ENCODE measurements around the gene ACSS2. TPM values are rescaled to one million over a fixed set of nuclear protein-coding genes. Genes with fewer than 3 reads are reported as not detected.

The ACSS2 gene
- total RNA-seq, 4 donors from 2014 or later: 34.8 to 90.7 (median 62.8) TPM

DNA sequence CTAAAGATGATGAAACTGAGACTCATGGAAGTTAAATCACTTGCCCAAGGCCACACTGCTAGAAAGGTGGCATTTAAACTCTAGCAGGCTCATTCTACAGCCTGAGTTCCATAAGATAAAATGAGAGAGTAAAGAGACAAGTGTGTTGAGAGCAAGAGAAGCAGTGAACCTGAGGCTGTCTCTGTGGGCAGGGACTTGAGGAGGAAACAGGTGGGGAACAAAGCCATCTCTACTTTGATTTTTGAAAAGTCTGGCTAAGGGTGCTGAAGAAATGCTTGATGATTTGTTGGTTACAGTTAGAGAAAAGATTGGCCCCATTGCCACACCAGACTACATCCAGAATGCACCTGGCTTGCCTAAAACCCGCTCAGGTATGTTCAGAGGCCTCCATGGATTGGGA, 50.2 kb downstream of the ACSS2 start:
- Histone ChIP-seq H3K9me3 (no peaks in the 10 kb centered on the region), H3K27me3 (no peaks in the 10 kb centered on the region), H3K27ac (replicated peaks in 1 of 4) (no peak overlapping the region), H3K4me3 (no peak overlapping the region), H3K36me3 (peaks cover 27 to 85% (median 75%) of the 10 kb centered on the region in 4 donors), H3K4me1 (peaks cover 5 to 19% (median 14%) of the 10 kb centered on the region in 4 donors)
- intact Hi-C loops (cut with DNase I): no loop called here
- DNase-seq (ENCODE audit: extremely low spot score): no peak
- WGBS: 100% methylated on average over 1 of the region's 1 CpG
- no peak for TF ChIP-seq POLR2A (IDR thresholded peaks at IDR 0.05; ENCODE audit: low read depth)
- no peak for TF ChIP-seq POLR2AphosphoS5 (IDR thresholded peaks at IDR 0.05)
- no peak for TF ChIP-seq EP300 (IDR thresholded peaks at IDR 0.05)
- no peak for TF ChIP-seq CTCF (IDR thresholded peaks at IDR 0.05)

GRCh38 chr20:34927736-34928135, 51.3 kb downstream of the ACSS2 start:
- Histone ChIP-seq H3K9me3 (no peaks in the 10 kb centered on the region), H3K36me3 (peaks cover 27 to 96% (median 71%) of the 10 kb centered on the region in 4 donors), H3K4me3 (no peak overlapping the region), H3K4me1 (peaks cover 0 to 7% (median 5%) of the 10 kb centered on the region in 4 donors), H3K27me3 (no peaks in the 10 kb centered on the region), H3K27ac (replicated peaks in 1 of 4) (no peak overlapping the region)
- WGBS: 100% methylated on average over 1 of the region's 1 CpG
- TF ChIP-seq EP300 (IDR thresholded peaks at IDR 0.05): no peak
- no peak for DNase-seq (ENCODE audit: extremely low spot score)
- intact Hi-C loops (cut with DNase I): no loop called here

DNA sequence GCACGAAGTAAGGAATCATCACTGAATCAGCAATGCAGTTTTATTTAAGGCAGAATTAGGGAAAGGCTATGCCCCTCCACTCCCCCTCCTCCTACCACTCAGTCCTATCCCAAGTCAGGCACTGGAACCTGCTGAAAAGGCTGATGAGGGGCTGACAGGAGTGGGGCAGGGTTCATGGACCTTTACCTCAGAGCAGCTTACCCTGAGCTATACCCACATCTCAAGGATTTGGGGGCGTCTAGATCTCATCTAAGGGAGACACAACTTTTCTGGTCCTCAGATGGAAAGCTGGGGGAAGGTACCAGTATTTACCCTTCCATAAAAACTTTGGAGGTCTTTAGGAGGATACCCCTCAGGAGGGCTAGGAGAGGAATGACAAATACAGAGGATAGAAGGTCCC, 52.0 kb downstream of the ACSS2 start:
- intact Hi-C loops (cut with DNase I): no loop called here
- Histone ChIP-seq H3K27me3 (no peaks in the 10 kb centered on the region), H3K4me1 (peaks cover 0 to under 1% (median 0%) of the 10 kb centered on the region in 4 donors), H3K27ac (replicated peaks in 1 of 4) (no peak overlapping the region), H3K9me3 (no peaks in the 10 kb centered on the region), H3K4me3 (no peak overlapping the region), H3K36me3 (peaks cover 27 to 98% (median 68%) of the 10 kb centered on the region in 4 donors)
- TF ChIP-seq EP300 (IDR thresholded peaks at IDR 0.05) (no peak), CTCF (IDR thresholded peaks at IDR 0.05) (no peak), POLR2AphosphoS5 (IDR thresholded peaks at IDR 0.05) (no peak)
- no peak for DNase-seq (ENCODE audit: extremely low spot score)
- 88% methylated on average over 2 of the region's 2 CpGs for WGBS

- H3K36me3 ChIP-seq: peaks cover 14 to 89% (median 61%) of the 10 kb centered on the region in 4 donors
- TF ChIP-seq POLR2A (IDR thresholded peaks at IDR 0.05; ENCODE audit: low read depth) (no peak), CTCF (IDR thresholded peaks at IDR 0.05) (no peak), EP300 (IDR thresholded peaks at IDR 0.05) (no peak), POLR2AphosphoS5 (IDR thresholded peaks at IDR 0.05) (no peak)
- H3K27me3 ChIP-seq: no peaks in the 10 kb centered on the region
- intact Hi-C loops (cut with DNase I): no loop called here
- no peaks in the 10 kb centered on the region for H3K4me1 ChIP-seq
- 86% methylated on average over 3 of the region's 7 CpGs for WGBS
- H3K4me3 ChIP-seq: no peak overlapping the region
- DNase-seq (ENCODE audit: extremely low spot score): no peak
- no peaks in the 10 kb centered on the region for H3K9me3 ChIP-seq
- no peak overlapping the region for H3K27ac ChIP-seq (replicated peaks in 1 of 4)
These were observed 55.4 kb downstream of the ACSS2 start for GRCh38 chr20:34931771-34932170.

DNA sequence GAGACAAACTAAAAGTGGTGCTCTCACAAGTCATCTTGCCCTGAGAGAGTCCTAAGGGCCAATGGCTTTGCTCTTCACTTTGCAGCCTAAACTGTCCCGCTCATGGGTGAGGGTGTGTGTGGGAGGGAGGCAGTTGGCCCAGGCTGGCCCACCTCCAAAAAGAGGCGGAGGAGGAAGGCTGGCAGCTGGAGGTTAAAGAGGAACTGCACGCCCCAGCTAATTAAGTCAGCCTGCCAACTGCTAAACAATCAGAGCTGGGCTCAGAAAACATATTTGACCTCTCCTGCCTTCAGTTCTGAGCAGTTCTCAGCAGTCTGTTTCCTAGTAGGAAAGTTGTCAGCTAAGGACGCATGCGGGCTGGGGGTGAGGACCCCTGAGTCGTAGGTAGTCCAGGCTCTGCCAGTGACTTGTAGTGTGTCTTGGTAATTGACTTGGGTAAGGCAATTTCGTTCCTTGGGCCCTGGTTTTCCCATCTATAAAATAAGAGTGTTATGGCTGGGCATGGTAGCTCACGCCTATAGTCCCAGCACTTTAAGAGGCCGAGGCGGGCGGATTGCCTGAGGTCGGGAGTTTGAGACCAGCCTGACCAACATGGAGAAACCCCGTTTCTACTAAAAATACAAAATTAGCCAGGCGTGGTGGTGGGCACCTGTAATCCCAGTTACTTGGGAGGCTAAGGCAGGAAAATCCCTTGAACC, 62.2 kb downstream of the ACSS2 start:
- H3K27ac ChIP-seq (replicated peaks in 1 of 4): peak overlapping the region; percentile 42 to 65 (median 51)
- H3K9me3 ChIP-seq: no peaks in the 10 kb centered on the region
- no peak for DNase-seq (ENCODE audit: extremely low spot score)
- intact Hi-C loops (cut with DNase I): no loop called here
- H3K27me3 ChIP-seq: no peaks in the 10 kb centered on the region
- no peak overlapping the region for H3K4me3 ChIP-seq
- peaks cover 12 to 21% (median 13%) of the 10 kb centered on the region in 4 donors for H3K4me1 ChIP-seq
- WGBS: 74% methylated on average over 13 of the region's 14 CpGs
- H3K36me3 ChIP-seq: peaks cover 0 to 71% (median 45%) of the 10 kb centered on the region in 4 donors
- TF ChIP-seq POLR2A (IDR thresholded peaks at IDR 0.05; ENCODE audit: low read depth) (no peak), POLR2AphosphoS5 (IDR thresholded peaks at IDR 0.05) (peak in 1 of 2 donors; percentile 12)
